Panc1 (cell line): Measurements from ENCODE around the gene SCAP. TPM values are rescaled to one million over a fixed set of nuclear protein-coding genes. Genes with fewer than 3 reads are reported as not detected.

Source experiments
- ATAC-seq: fragments of 200-7000 bp; cut with Tn5 transposase; 2 replicates; pipeline ENCODE4 v1.9.1; 2020; ENCODE audit warnings: mild to moderate bottlenecking, moderate library complexity
- BruUV-seq: library from RNA; stranded (reverse); fragments of 400-500 nt; replicated peaks from 2 replicates; lab custom pipeline; 2021; lab: Mats Ljungman, UMichigan
- CTCF ChIA-PET: fragments of 300-600 bp; sonication (Branson Sonifier 250); formaldehyde crosslinking; loops from one replicate; lab custom pipeline; 2022; ENCODE audit warnings: antibody characterized with exemption; lab: Charles Lee
- POLR2A ChIA-PET: fragments of 300-600 bp; sonication (Branson Sonifier 250); formaldehyde crosslinking; loops from one replicate; lab custom pipeline; 2022; ENCODE audit warnings: antibody characterized with exemption; lab: Charles Lee
- DNase-seq: peaks from one replicate; pipeline ENCODE4 v3.0.0-alpha.2; 2010; ENCODE audit warnings: low read depth, low spot score
- H3K27ac ChIP-seq: 2 replicates; pipeline ENCODE4 v1.5.1; 2011; ENCODE audit warnings: mild to moderate bottlenecking, low read length, inconsistent platforms
- H3K27me3 ChIP-seq: fragments of 200-500 bp; sonication (Bioruptor generic); 2 replicates; pipeline ENCODE4 v1.6.0; 2014; ENCODE audit warnings: low read length, inconsistent platforms; ENCODE audit not compliant: control insufficient read depth, insufficient read depth
- H3K36me3 ChIP-seq: fragments of 200-500 bp; sonication (Bioruptor generic); 2 replicates; pipeline ENCODE4 v1.5.1; 2014; ENCODE audit warnings: inconsistent platforms, mild to moderate bottlenecking, low read length, moderate library complexity; ENCODE audit not compliant: control insufficient read depth, insufficient read depth
- H3K4me1 ChIP-seq: 2 replicates; pipeline ENCODE4 v1.5.1; 2011; ENCODE audit warnings: inconsistent platforms, mild to moderate bottlenecking, low read length, moderate library complexity; ENCODE audit not compliant: control insufficient read depth, insufficient read depth
- H3K4me3 ChIP-seq, 2 experiments: 2 replicates each; pipeline ENCODE4 v1.5.1; 2011 to 2012; ENCODE audit warnings: low read depth in 2 of 2, low read length in 2 of 2, mild to moderate bottlenecking in 2 of 2, inconsistent platforms in 1 of 2, moderate library complexity in 1 of 2
- H3K9me3 ChIP-seq: fragments of 200-500 bp; sonication (Bioruptor generic); 2 replicates; pipeline ENCODE4 v1.5.1; 2014; ENCODE audit warnings: low read depth, mild to moderate bottlenecking, inconsistent platforms, low read length, moderate library complexity; ENCODE audit not compliant: control insufficient read depth, insufficient read depth
- CTCF ChIP-seq: fragments of 450-650 bp; IDR thresholded peaks from 2 replicates; pipeline ENCODE4 v1.5.1; 2017; ENCODE audit warnings: mild to moderate bottlenecking
- POLR2AphosphoS5 ChIP-seq: IDR thresholded peaks from 2 replicates; pipeline ENCODE4 v1.6.1; 2012; ENCODE audit warnings: mild to moderate bottlenecking, low read depth, low read length, moderate library complexity
- REST ChIP-seq, 2 experiments: IDR thresholded peaks; 2 replicates each; pipeline ENCODE4 v1.6.1; 2011 to 2012; ENCODE audit warnings: low read depth in 2 of 2, control low read depth in 1 of 2, low read length in 1 of 2, mild to moderate bottlenecking in 1 of 2, moderate library complexity in 1 of 2; ENCODE audit not compliant: insufficient read depth in 1 of 2
- SIN3A ChIP-seq: IDR thresholded peaks from 2 replicates; pipeline ENCODE4 v1.6.1; 2012; ENCODE audit warnings: low read depth, mild to moderate bottlenecking, low read length, moderate library complexity, borderline replicate concordance; ENCODE audit not compliant: insufficient read depth
- TCF7L2 ChIP-seq: IDR thresholded peaks from 2 replicates; pipeline ENCODE4 v1.6.1; 2011; ENCODE audit warnings: mild to moderate bottlenecking, low read depth, low read length, inconsistent platforms
- in situ Hi-C: cut with HindIII; loops from 2 replicates; pipeline ENCODE4 v1.10.0; 2016; ENCODE audit warnings: low sequenced_read_pairs, low pct_unique_long_range_greater_than_20kb
- intact Hi-C: fragments of 100-400 bp; cut with micrococcal nuclease; formaldehyde crosslinking; loops from one replicate; pipeline ENCODE4 v1.10.0; 2022; ENCODE audit not compliant: unreplicated experiment
- total RNA-seq: library from RNA; stranded (reverse); gene quantifications from one replicate; pipeline ENCODE4 v1.2.1, GENCODE V29; 2021; ENCODE audit not compliant: unreplicated experiment

SCAP gene
- total RNA-seq, 1 experiment from 2014 or later = 49.7 TPM

GRCh38 chr3:47404955-47405790, 70.6 kb downstream of the SCAP start:
- intact Hi-C loops = no loop called here
- ChIA-PET CTCF (no interaction called here), POLR2A (no interaction called here)

GRCh38 chr3:47404431-47404876, 71.3 kb downstream of the SCAP start:
- H3K27ac ChIP-seq = no peak overlapping the region
- CTCF ChIA-PET = no interaction called here
- no peak overlapping the region for H3K4me3 ChIP-seq
- DNase-seq (no peak), ATAC-seq (no peak)
- intact Hi-C loops = no loop called here
- in situ Hi-C loops = no loop called here
- no peaks in the 10 kb centered on the region for H3K4me1 ChIP-seq
- POLR2A ChIA-PET = no interaction called here
- TF ChIP-seq REST (IDR thresholded peaks at IDR 0.05; ENCODE audit: insufficient read depth in 1 of 2, low read depth in 2 of 2, low read length in 1 of 2) (no peak), POLR2AphosphoS5 (no peak), CTCF (no peak), TCF7L2 (no peak)
- no TSS peak for BruUV-seq
- no peaks in the 10 kb centered on the region for H3K27me3 ChIP-seq
- H3K9me3 ChIP-seq = no peaks in the 10 kb centered on the region
- no peaks in the 10 kb centered on the region for H3K36me3 ChIP-seq

More at GRCh38 chr3:47404955-47405790, 70.6 kb downstream of the SCAP start:
- H3K27me3 ChIP-seq = no peaks in the 10 kb centered on the region
- no peaks in the 10 kb centered on the region for H3K36me3 ChIP-seq
- DNase-seq = no peak
- no peak for ATAC-seq
- no peaks in the 10 kb centered on the region for H3K9me3 ChIP-seq
- BruUV-seq = no TSS peak
- no peak for TF ChIP-seq CTCF
- TF ChIP-seq TCF7L2 = no peak
- TF ChIP-seq REST (IDR thresholded peaks at IDR 0.05; ENCODE audit: insufficient read depth in 1 of 2, low read depth in 2 of 2, low read length in 1 of 2) = no peak
- no peak for TF ChIP-seq SIN3A
- no peak for TF ChIP-seq POLR2AphosphoS5
- in situ Hi-C loops = no loop called here
- no peak overlapping the region for H3K27ac ChIP-seq
- H3K4me3 ChIP-seq = no peak overlapping the region
- H3K4me1 ChIP-seq = no peaks in the 10 kb centered on the region
